Trophoblast cell (in vitro differentiated cells and primary cell): ENCODE results near the gene MSANTD1.

Experiments
- DNase-seq, 2 donors: peaks; one replicate each; pipeline ENCODE4 v3.0.0-alpha.2; 2016
- H2AFZ ChIP-seq: 2 replicates; pipeline ENCODE4 v1.6.1; 2013; ENCODE audit warnings: low read length, moderate library complexity, mild to moderate bottlenecking; ENCODE audit not compliant: insufficient read depth, poor library complexity
- H2AK5ac ChIP-seq: 2 replicates; pipeline ENCODE4 v1.6.1; 2013; ENCODE audit warnings: mild to moderate bottlenecking, low read length
- H2BK120ac ChIP-seq: 2 replicates; pipeline ENCODE4 v1.6.1; 2013; ENCODE audit warnings: low read length, mild to moderate bottlenecking, moderate library complexity; ENCODE audit not compliant: insufficient read depth, poor library complexity
- H2BK12ac ChIP-seq: 2 replicates; pipeline ENCODE4 v1.6.1; 2013; ENCODE audit warnings: mild to moderate bottlenecking, low read length, moderate library complexity
- H2BK5ac ChIP-seq: 2 replicates; pipeline ENCODE4 v1.6.1; 2013; ENCODE audit warnings: low read length, low read depth, moderate library complexity, mild to moderate bottlenecking; ENCODE audit not compliant: poor library complexity
- H3K14ac ChIP-seq: 2 replicates; pipeline ENCODE4 v1.6.1; 2013; ENCODE audit warnings: mild to moderate bottlenecking, low read length
- H3K18ac ChIP-seq: 2 replicates; pipeline ENCODE4 v1.6.1; 2013; ENCODE audit warnings: mild to moderate bottlenecking, low read length
- H3K23ac ChIP-seq: 2 replicates; pipeline ENCODE4 v1.6.1; 2013; ENCODE audit warnings: low read length
- H3K27ac ChIP-seq: 2 replicates; pipeline ENCODE4 v1.5.1; 2013; ENCODE audit warnings: low read depth, mild to moderate bottlenecking, inconsistent platforms, low read length, moderate library complexity
- H3K27me3 ChIP-seq: 2 replicates; pipeline ENCODE4 v1.6.1; 2013; ENCODE audit warnings: inconsistent platforms, mild to moderate bottlenecking, low read length, moderate library complexity; ENCODE audit not compliant: insufficient read depth
- H3K36me3 ChIP-seq, 2 experiments: 1 replicate in 1 of 2; 2 replicates in 1 of 2; pipeline ENCODE4 v1.6.1; 2013; ENCODE audit warnings: low read length in 2 of 2, mild to moderate bottlenecking in 2 of 2, moderate library complexity in 1 of 2; ENCODE audit not compliant: insufficient read depth in 2 of 2, control insufficient read depth in 1 of 2
- H3K4ac ChIP-seq: 2 replicates; pipeline ENCODE4 v1.6.1; 2013; ENCODE audit warnings: low read depth, mild to moderate bottlenecking, low read length, moderate library complexity
- H3K4me1 ChIP-seq, 2 experiments: 1 replicate in 1 of 2; 2 replicates in 1 of 2; pipeline ENCODE4 v1.6.1; 2013; ENCODE audit warnings: low read length in 2 of 2, mild to moderate bottlenecking in 2 of 2, moderate library complexity in 1 of 2; ENCODE audit not compliant: insufficient read depth in 2 of 2, control insufficient read depth in 1 of 2
- H3K4me2 ChIP-seq: 2 replicates; pipeline ENCODE4 v1.6.1; 2013; ENCODE audit warnings: inconsistent platforms, mild to moderate bottlenecking, low read length, moderate library complexity
- H3K4me3 ChIP-seq: 2 replicates; pipeline ENCODE4 v1.5.1; 2013; ENCODE audit warnings: mild to moderate bottlenecking, low read depth, low read length, inconsistent platforms
- H3K79me1 ChIP-seq: one replicate; pipeline ENCODE4 v1.6.1; 2013; ENCODE audit warnings: low read length
- H3K79me2 ChIP-seq: 2 replicates; pipeline ENCODE4 v1.6.1; 2013; ENCODE audit warnings: low read length, mild to moderate bottlenecking; ENCODE audit not compliant: control insufficient read depth, insufficient read depth, poor library complexity
- H3K9ac ChIP-seq: 2 replicates; pipeline ENCODE4 v1.6.1; 2013; ENCODE audit warnings: mild to moderate bottlenecking, low read length
- H3K9me3 ChIP-seq: 2 replicates; pipeline ENCODE4 v1.6.1; 2013; ENCODE audit warnings: low read depth, mild to moderate bottlenecking, control low read depth, inconsistent platforms, low read length; ENCODE audit not compliant: insufficient read depth
- H4K12ac ChIP-seq: 2 replicates; pipeline ENCODE4 v1.6.1; 2013; ENCODE audit warnings: low read depth, mild to moderate bottlenecking, low read length, moderate library complexity
- H4K8ac ChIP-seq: 2 replicates; pipeline ENCODE4 v1.6.1; 2013; ENCODE audit warnings: low read depth, mild to moderate bottlenecking, low read length, moderate library complexity
- H4K91ac ChIP-seq: one replicate; pipeline ENCODE4 v1.6.1; 2013; ENCODE audit warnings: low read depth, mild to moderate bottlenecking, low read length, moderate library complexity
- WGBS: extraction: QIAGEN DNeasy Blood & Tissue Kit; methylation state at CpG from one replicate; pipeline ENCODE4 v1.1.7; 2013; ENCODE audit warnings: missing lambda C conversion rate; ENCODE audit not compliant: insufficient read length, insufficient coverage; ENCODE audit errors: extremely low coverage; 5-methylcytosine and 5-hydroxymethylcytosine counted together

The MSANTD1 gene

GRCh38 chr4:3237266-3237665 is 11.7 kb upstream of the MSANTD1 start:
- Histone ChIP-seq H4K8ac (no peak overlapping the region), H2AFZ (no peak overlapping the region), H4K12ac (no peak overlapping the region), H4K91ac (no peak overlapping the region), H3K4me2 (no peak overlapping the region), H2BK12ac (no peak overlapping the region), H3K4ac (no peak overlapping the region), H3K27me3 (no peaks in the 10 kb centered on the region), H3K14ac (no peak overlapping the region), H3K27ac (no peak overlapping the region), H3K79me1 (no peaks in the 10 kb centered on the region), H3K79me2 (no peaks in the 10 kb centered on the region), H3K9ac (no peak overlapping the region), H3K9me3 (no peaks in the 10 kb centered on the region), H3K18ac (no peak overlapping the region), H3K23ac (no peak overlapping the region), H3K4me3 (no peak overlapping the region), H2AK5ac (no peak overlapping the region), H2BK5ac (no peak overlapping the region), H3K4me1 (no peaks in the 10 kb centered on the region), H2BK120ac (no peak overlapping the region), H3K36me3 (peaks cover 86 to 91% of the 10 kb centered on the region in 2 experiments)
- no CpG with 5 or more reads among the region's 19 CpGs for WGBS
- no peak for DNase-seq

GRCh38 chr4:3237712-3238560 is 11.0 kb upstream of the MSANTD1 start:
- no peaks in the 10 kb centered on the region for H3K27me3 ChIP-seq
- H3K4me3 ChIP-seq = no peak overlapping the region
- H2AK5ac ChIP-seq = no peak overlapping the region
- no peak overlapping the region for H3K18ac ChIP-seq
- H3K9me3 ChIP-seq = no peaks in the 10 kb centered on the region
- H2BK12ac ChIP-seq = no peak overlapping the region
- no peak overlapping the region for H3K4me2 ChIP-seq
- no peaks in the 10 kb centered on the region for H3K79me2 ChIP-seq
- H4K91ac ChIP-seq = no peak overlapping the region
- H2AFZ ChIP-seq = no peak overlapping the region
- H3K27ac ChIP-seq = no peak overlapping the region
- no peak overlapping the region for H2BK5ac ChIP-seq
- no peaks in the 10 kb centered on the region for H3K79me1 ChIP-seq
- no peak overlapping the region for H3K14ac ChIP-seq
- H3K23ac ChIP-seq = no peak overlapping the region
- no CpG with 5 or more reads among the region's 26 CpGs for WGBS
- peaks cover 86 to 90% of the 10 kb centered on the region in 2 experiments for H3K36me3 ChIP-seq
- H3K4ac ChIP-seq = no peak overlapping the region
- no peak overlapping the region for H2BK120ac ChIP-seq
- H3K9ac ChIP-seq = no peak overlapping the region
- H3K4me1 ChIP-seq = no peaks in the 10 kb centered on the region
- no peak for DNase-seq
- no peak overlapping the region for H4K12ac ChIP-seq
- H4K8ac ChIP-seq = no peak overlapping the region

- H2AFZ ChIP-seq = no peak overlapping the region
- H3K9ac ChIP-seq = no peak overlapping the region
- no peak overlapping the region for H3K18ac ChIP-seq
- no peak overlapping the region for H2BK5ac ChIP-seq
- H2AK5ac ChIP-seq = no peak overlapping the region
- no peaks in the 10 kb centered on the region for H3K27me3 ChIP-seq
- H3K79me2 ChIP-seq = no peaks in the 10 kb centered on the region
- no peak overlapping the region for H4K12ac ChIP-seq
- H3K79me1 ChIP-seq = no peaks in the 10 kb centered on the region
- no peak overlapping the region for H3K4me2 ChIP-seq
- H2BK12ac ChIP-seq = no peak overlapping the region
- no peak for DNase-seq
- no peak overlapping the region for H4K91ac ChIP-seq
- H3K36me3 ChIP-seq = peaks cover 85 to 89% of the 10 kb centered on the region in 2 experiments
- WGBS = no CpG with 5 or more reads among the region's 18 CpGs
- no peak overlapping the region for H3K4me3 ChIP-seq
- H3K27ac ChIP-seq = no peak overlapping the region
- H3K23ac ChIP-seq = no peak overlapping the region
- no peaks in the 10 kb centered on the region for H3K4me1 ChIP-seq
- H2BK120ac ChIP-seq = no peak overlapping the region
- H3K9me3 ChIP-seq = no peaks in the 10 kb centered on the region
- no peak overlapping the region for H3K4ac ChIP-seq
- no peak overlapping the region for H3K14ac ChIP-seq
- no peak overlapping the region for H4K8ac ChIP-seq
Measured at GRCh38 chr4:3238721-3239120, 10.2 kb upstream of the MSANTD1 start.

GRCh38 chr4:3239303-3239702 is 9.7 kb upstream of the MSANTD1 start:
- WGBS = no CpG with 5 or more reads among the region's 11 CpGs
- no peak overlapping the region for H3K4me2 ChIP-seq
- H3K79me2 ChIP-seq = no peaks in the 10 kb centered on the region

More at GRCh38 chr4:3239303-3239702, 9.7 kb upstream of the MSANTD1 start:
- peaks cover 80 to 83% of the 10 kb centered on the region in 2 experiments for H3K36me3 ChIP-seq
- H3K4me3 ChIP-seq = no peak overlapping the region
- no peak overlapping the region for H2AK5ac ChIP-seq
- H2BK5ac ChIP-seq = no peak overlapping the region
- no peaks in the 10 kb centered on the region for H3K9me3 ChIP-seq
- no peaks in the 10 kb centered on the region for H3K79me1 ChIP-seq
- DNase-seq = no peak
- no peak overlapping the region for H4K8ac ChIP-seq
- no peak overlapping the region for H2BK120ac ChIP-seq
- no peak overlapping the region for H3K14ac ChIP-seq
- H3K27ac ChIP-seq = no peak overlapping the region
- H3K4ac ChIP-seq = no peak overlapping the region
- H3K23ac ChIP-seq = no peak overlapping the region
- no peak overlapping the region for H3K9ac ChIP-seq
- no peak overlapping the region for H4K12ac ChIP-seq
- H3K4me1 ChIP-seq = no peaks in the 10 kb centered on the region
- H4K91ac ChIP-seq = no peak overlapping the region
- H3K27me3 ChIP-seq = no peaks in the 10 kb centered on the region
- H2BK12ac ChIP-seq = no peak overlapping the region
- H3K18ac ChIP-seq = no peak overlapping the region
- H2AFZ ChIP-seq = no peak overlapping the region
